HG02588 (cell line): ENCODE results near the gene NAPSA.

Source experiments
- ATAC-seq: cut with Tn5 transposase; IDR thresholded peaks from one replicate; pipeline ENCODE4 v1.9.1; 2021; ENCODE audit warnings: mild to moderate bottlenecking, moderate library complexity; ENCODE audit not compliant: unreplicated experiment

NAPSA gene

DNA sequence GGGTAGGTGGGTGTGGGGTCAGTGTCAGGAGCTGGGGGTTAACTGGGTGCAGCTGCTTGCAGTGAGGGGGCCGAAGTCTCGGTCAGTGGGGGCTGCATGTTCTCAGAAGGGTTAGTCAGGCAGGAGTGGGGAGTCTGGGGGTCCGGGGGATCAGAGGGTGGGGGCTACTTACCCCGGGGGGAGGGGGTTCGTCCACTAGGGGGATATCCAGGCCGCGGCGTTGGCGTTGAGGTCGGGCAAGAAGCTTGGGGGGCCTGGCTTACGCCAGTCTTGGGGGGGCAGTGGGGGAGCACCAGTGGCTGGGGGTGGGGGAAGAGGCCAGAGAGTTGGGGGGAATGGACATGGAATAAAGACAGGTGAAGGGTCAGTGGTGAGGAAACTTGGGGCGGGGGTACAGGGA lies 45.4 kb downstream of the NAPSA start:
- no peak for ATAC-seq

- no peak for ATAC-seq
Measured at GRCh38 chr19:50319156-50319555, 46.3 kb downstream of the NAPSA start.

GRCh38 chr19:50318438-50318837 lies 47.0 kb downstream of the NAPSA start:
- no peak for ATAC-seq

- ATAC-seq: no peak
Measured at GRCh38 chr19:50317115-50317514, 48.3 kb downstream of the NAPSA start.

GRCh38 chr19:50315773-50316448 lies 49.5 kb downstream of the NAPSA start:
- no peak for ATAC-seq

- ATAC-seq: no peak
Measured at GRCh38 chr19:50314724-50315708, 50.4 kb downstream of the NAPSA start.

DNA sequence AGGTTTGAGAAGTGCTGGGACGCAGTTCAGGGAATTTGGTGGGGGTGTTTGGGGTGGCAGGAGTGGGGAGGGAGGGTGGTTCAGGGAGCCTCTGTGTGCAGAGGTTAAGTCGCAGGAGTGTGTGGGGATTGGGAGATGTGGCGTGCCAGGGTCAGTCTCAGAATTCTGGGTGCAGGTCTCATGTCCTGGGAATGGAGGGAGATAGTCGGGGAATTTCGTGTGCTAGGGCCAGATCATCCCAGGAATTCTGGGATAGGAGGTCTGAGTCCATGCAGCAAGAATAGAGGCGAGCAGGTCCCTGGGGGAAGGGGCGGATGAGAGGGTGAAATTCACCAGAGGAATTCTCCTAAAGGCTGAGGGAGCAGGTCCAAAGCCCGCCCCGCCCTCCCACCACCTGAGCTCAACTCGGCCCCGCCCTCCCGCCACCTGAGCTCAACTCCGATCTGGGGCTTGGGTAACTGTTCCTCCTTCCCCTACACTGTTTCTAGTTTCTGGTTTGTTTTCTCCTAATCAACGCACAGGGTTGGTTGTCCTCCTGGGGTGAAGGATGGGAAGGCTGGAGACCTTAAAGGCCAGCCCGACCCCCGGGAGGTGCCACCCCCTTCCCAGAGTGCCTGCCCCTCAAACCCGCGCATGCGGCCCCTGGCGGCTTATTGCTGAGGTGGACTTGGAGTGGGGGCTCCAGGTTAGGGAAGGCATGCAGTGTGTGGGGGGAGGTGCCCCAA lies 51.5 kb downstream of the NAPSA start:
- ATAC-seq: no peak

DNA sequence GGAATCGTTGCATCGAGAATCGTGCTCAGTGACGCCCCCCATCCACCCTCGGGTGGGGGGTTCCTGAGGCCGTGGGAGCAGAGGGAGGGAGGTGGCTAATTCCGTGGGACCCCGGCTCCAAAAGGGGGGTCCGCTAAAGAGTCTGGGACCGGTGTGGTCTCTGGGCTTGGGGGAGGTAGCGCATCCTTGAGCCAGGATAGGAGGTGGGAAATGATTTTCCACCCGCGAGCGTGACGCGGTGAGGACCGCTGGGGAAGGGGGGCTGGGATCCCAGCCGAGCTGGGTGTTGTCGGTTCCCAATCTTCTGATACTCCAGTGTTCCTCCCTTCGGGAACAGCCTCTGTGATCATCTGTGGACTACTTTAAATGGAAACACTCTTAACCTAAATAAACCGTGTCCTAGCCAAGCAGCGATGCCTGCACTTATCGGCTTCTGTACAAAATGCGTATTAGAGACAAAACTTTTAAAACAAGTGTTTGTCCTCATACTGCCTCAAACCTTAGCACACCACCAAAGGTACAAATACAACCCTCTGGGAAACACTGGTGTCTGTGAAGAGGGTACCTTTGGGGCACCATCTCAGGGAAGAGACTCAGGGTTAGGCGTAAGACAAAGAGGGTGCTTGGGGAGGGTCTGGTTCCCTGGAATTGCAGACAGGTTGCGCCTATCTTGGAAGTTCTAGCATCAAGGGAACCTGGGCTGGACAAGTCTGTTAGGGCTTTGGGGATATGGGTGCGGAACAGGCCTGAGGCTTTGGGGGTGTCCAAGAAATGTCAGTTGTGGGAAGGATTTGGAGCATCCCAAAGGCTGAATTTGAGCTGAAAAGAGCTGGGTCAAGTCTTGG lies 52.2 kb downstream of the NAPSA start:
- ATAC-seq: no peak

DNA sequence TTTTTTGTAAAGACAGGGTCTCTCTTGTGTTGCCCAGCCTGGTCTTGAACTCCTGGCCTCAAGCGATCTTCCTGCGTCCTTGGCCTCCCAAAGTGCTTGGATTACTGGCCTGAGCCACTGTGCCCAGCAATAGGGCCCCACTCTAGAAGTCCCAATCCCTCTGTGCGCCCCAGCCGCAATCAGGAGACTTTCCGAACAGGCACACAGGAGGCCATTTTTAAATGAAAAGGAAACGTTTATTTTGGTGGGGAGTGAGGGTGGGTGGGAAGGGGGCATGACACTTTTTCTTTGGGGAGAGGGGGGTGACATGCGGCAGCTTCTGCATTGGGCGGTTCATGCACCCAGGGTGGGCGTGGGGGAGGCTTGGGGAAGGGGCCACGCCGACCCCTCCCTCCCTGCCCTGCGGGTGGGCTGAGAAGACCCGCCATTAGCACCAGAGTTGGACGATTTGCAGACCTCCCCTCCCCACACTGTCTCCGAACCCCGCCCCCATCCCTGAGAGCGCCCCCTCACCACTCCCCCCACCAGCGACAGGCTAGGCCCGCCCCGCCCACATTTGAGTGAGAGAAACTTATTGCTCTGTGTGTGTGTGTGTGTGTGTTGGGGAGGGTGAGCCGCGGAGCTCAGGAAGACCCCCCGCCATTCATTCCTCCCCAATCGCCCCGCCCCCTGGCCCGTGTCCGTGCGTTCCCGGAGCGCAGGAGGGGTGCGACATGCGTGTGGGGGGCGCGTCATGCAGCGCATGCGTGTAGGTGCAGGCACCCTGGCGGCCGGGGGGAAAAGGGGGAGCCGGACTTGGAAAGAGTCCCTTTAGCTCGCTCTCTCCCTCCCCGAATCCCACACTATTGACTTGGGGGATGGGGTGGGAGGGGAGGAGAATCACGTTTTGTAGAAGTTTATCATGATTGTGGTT lies 53.5 kb downstream of the NAPSA start:
- ATAC-seq: no peak

GRCh38 chr19:50310759-50311465 lies 54.5 kb downstream of the NAPSA start:
- no peak for ATAC-seq

GRCh38 chr19:50309396-50310125 lies 55.9 kb downstream of the NAPSA start:
- no peak for ATAC-seq

- no peak for ATAC-seq
Measured at GRCh38 chr19:50308991-50309390, 56.4 kb downstream of the NAPSA start.
